ENCODE measurements around the gene BRIP1.
"Not testable (repeated sequence)": the region's sequence is repeated elsewhere in the genome, so short reads cannot be mapped to it uniquely, and the experiment has no call there.

- TF ChIP-seq CTCF (IDR thresholded peaks at IDR 0.05; ENCODE audit: insufficient read depth, low read depth, low read length); EZH2 (IDR thresholded peaks at IDR 0.05; ENCODE audit: insufficient read depth, low read length): not testable (repeated sequence)
Observed at GRCh38 chr17:61674609-61675008, 188.7 kb downstream of the BRIP1 start.
